Right kidney (tissue), 1 donor: ENCODE data around the gene FAM3C.

Experiments used
- DNase-seq: peaks from one replicate; pipeline ENCODE4 v3.0.0-alpha.2; 2016

The FAM3C gene

GRCh38 chr7:121414436-121414835 is 18.3 kb upstream of the FAM3C start:
- DNase-seq = no peak

GRCh38 chr7:121411597-121411979 is 15.5 kb upstream of the FAM3C start:
- DNase-seq = no peak

DNA sequence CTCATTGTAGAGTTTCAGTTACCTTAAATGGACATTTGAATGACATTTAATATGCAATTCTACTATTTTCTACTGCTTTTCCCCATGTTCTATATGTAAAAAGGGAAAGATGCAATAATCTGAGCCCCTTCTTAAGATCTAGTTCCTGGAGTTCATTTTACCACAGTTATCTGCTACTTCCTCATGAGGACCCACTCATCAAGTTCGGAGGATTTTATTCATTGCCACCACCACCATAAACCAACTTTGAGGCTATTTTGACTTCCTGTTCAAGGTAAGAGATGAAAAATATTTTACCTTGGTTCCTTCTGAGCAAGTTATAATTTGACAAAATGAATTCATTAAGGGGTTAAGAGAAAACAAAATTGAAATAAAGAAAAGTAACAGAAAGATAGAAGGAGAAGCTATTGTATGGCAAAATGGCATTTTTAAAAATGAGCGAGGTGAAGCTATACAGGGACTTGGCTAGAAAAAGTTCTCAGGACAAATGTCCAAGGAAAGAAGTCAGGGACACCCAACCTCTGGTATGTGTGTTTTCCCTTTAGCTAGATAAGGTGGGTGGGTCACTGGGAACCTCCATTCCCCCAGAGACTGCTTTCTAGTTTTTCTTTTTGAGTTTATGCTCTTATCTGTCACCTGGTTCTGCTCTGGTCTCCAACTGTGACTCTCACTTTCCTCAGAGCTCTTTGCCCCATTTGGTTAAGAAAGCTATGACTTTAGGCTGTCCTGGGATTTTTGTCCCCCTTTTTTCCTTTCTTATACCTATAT is 14.9 kb upstream of the FAM3C start:
- no peak for DNase-seq

DNA sequence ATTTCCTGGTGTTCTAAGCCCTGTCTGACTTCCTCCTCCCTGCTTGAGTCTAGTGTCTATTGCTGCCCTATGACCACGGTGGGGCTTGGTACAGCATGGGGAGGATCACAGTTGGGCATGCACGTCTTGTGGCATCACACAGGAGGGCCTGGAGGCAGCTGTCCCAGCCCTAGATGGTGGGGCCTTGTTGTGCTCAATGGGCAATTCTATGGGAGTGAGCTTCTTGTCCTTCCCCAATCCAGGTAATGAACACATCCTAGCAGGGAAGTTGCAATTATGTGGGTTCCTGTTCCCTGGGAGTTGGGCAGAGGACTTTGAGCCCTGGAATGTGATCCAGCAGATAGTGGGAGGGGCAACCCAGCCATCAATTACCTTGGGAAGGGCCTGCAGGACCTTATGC is 10.8 kb upstream of the FAM3C start:
- DNase-seq = no peak

DNA sequence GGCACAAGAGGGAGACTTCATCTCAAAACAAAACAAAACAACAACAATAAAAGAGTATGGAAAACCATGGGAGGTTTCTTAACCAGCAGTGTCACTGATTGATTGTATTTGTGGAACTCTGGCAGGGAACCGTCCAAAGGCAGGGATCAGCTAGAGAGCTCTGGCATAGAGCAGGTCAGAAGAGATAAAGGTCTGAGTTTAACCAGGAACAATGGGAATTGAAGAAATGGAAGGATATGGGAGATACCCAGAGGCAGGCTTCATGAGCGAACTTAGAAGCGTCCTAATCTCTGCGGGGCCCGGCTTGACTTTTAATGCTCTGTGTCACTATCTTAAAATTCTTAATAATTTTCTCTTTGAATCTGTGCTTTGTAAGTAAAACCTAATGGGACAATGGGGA is 10.4 kb upstream of the FAM3C start:
- DNase-seq = no peak

- no peak for DNase-seq
Observed at GRCh38 chr7:121404348-121404747, 8.2 kb upstream of the FAM3C start.

DNA sequence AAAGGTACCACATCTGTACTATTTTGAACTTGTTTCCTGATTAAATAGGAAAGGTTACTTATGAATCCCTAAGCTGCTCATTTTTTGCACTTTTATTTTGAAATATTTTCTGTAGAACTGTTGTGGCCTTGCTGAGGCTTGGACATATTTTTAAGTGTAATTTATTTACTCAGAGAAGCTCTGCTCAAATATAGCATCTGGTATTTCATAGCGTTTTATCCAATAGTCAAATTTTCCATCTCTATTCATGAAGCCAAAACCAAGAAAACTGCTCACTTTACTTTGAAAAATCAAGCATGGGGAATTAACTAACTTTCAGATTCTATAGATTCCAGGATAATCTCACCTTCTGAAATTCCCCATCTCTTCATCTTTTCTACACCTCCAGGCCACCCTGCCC is 6.6 kb upstream of the FAM3C start:
- no peak for DNase-seq

GRCh38 chr7:121401896-121402295 is 5.8 kb upstream of the FAM3C start:
- no peak for DNase-seq

GRCh38 chr7:121398246-121398645 is 2.1 kb upstream of the FAM3C start:
- peak; percentile 16 for DNase-seq

GRCh38 chr7:121397822-121398221 is 1.7 kb upstream of the FAM3C start:
- DNase-seq = no peak

- no peak for DNase-seq
Observed at GRCh38 chr7:121397361-121397760, 1.3 kb upstream of the FAM3C start.

DNA sequence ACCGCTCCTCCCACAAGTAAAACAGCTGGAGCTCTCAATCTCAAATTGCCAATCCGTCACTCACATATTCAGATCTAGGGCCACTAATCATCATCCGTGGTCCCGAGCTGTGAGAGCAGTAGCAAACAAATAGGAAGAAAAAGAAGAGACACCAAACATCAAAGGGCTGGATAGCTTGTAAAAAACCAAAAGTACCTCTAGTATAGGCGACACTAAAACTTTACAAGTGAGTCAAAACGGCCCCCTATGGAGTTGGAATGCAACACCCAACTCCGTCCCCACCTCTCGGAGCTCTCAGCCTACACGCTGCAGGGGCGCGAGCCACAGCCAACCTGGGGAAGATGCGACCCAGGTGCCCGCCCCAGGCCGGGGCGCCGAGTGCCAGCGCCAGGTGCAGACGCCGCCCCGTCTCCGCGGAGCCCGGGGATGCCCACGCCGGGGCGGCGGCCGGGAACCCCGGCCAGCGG is 581 bp downstream of the FAM3C start:
- no peak for DNase-seq

- DNase-seq = no peak
Observed at GRCh38 chr7:121394709-121395140, 1.4 kb downstream of the FAM3C start.

DNA sequence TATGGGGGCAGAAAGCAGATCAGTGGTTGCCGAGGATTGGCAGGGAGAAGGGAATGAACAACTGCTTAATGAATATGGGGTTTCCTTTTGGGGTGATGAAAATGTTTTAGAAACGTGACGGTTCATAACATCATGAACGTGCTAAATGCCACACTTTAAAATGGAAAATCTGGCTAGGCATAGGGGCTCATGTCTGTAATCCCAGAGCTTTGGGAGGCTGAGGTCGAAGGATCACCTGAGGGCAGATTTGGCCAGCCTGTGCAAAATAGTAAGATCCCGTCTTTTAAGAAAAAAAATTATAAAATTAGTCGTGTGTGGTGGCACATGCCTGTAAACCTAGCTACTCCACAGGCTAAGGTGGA is 3.1 kb downstream of the FAM3C start:
- DNase-seq = no peak

- DNase-seq = no peak
Observed at GRCh38 chr7:121392277-121393004, 3.7 kb downstream of the FAM3C start.

DNA sequence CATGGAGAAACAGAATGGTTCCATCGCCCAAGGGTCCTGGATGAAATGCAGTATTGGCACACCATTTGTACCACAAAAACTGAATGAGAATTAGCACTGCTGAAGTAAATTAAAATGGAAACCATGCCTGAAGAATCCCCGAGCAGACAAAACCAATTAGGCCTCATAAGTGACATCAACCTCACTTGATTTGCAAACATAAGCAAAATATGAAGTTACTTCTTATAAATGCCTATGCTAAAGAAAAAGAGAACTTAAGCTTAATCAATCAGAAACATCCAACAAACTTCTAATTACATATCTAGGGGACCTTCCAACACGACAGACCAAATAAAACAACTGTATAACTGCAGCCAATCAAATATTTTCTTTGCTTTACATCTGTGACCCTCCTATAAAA is 4.4 kb downstream of the FAM3C start:
- DNase-seq = no peak

DNA sequence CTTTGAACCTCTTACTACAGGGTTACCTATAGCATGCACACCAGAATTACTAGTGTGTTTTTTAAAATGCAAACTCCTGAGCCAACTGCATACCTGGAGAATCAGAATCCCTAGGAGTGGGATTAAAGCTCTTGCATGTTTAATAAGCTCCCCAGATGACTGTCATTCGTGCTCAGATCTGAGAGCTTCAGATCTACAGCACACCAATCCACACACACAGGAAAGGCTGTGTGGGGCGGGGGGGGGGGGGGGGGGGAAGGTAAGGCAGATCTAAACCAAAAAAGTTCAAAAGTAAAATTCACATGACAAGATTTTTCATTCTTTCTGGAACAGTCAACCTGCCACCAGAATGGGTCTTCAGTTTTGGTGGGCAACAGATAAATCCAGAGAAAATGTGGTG is 5.5 kb downstream of the FAM3C start:
- DNase-seq = no peak

- DNase-seq = no peak
Observed at GRCh38 chr7:121390109-121390508, 6.0 kb downstream of the FAM3C start.

GRCh38 chr7:121388950-121389349 is 7.2 kb downstream of the FAM3C start:
- DNase-seq = no peak

DNA sequence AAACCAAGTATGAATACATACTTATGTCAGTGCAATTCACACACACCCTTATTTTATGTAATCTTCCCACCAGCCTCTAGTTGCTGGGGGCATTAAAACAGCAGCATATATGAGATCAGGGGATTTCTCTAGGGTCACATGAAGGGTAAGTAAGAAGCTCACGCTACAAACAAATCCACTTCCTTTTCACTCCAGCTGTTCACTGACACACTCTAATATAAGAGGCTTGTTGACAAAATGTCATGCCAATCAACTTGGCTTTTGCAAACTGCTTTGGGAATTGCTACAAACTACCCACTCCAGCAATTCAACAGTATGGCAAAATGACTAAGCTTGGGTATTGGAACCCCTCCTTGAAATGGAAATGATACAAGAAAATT is 10.3 kb downstream of the FAM3C start:
- DNase-seq = no peak

GRCh38 chr7:121385056-121385799 is 10.9 kb downstream of the FAM3C start:
- no peak for DNase-seq

GRCh38 chr7:121384265-121384664 is 11.8 kb downstream of the FAM3C start:
- no peak for DNase-seq

DNA sequence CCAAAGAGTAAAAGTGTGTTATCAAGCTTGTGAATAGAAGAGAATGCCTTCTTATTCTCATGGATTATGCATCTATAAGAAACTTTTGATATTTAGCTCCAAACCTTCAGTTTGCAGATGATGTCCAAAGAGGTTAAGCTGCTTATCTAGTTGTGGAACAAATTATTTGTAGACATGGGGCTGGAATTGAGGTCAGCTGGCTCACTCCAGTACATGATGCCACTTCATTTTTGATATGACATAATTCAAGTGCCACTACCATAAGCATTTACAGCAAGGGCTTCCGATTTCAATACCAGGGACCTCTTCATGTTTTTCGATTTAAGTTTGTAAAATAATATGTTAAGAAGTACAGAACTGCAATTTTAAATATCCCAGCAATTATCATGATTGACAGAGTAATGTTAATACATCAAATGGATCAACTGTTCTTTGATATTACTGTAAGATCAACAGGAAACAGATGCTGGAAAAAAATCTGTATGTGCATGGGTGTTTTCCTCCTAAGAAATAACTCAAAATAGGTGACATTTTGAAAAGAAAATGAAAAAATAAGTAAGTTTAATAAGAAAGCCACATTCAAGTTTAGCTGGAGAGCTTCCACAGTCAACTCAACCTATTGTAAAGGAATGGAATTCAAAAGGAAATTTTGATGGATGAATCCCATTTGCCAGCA is 12.7 kb downstream of the FAM3C start:
- no peak for DNase-seq
